ENCODE data around the gene IGSF3.
"Not testable (repeated sequence)": the region's sequence is repeated elsewhere in the genome, so short reads cannot be mapped to it uniquely, and the experiment has no call there.

IGSF3 gene

DNA sequence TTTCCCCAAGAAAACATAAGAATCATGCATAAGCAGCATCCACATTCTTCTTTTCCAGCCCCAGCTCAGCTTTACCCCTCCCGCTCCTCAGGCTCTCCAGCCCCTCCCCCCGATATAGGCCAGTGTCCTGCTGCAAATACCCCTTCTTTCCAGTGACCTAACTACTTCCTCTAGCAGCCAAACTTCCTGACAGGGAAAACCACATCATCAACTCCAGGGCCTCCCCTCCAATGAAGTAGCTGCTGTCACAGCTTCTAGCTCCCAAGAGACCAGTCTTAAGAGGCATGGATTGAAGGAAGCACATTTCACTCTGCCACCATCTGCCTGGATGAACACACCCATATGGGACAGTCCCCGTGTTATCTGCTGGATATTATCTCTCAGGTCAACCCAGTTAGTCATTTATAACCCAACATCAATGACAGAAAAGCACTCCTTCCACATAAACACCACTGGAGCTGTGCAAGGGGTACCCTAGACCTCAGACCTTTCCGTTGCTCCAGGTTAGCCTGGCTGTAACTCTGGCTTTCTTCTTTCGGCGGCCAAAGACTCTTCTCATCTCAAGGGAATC, 57.6 kb downstream of the IGSF3 start:
- not testable (repeated sequence) for H3K4me3 ChIP-seq (ENCODE audit: low read length)

DNA sequence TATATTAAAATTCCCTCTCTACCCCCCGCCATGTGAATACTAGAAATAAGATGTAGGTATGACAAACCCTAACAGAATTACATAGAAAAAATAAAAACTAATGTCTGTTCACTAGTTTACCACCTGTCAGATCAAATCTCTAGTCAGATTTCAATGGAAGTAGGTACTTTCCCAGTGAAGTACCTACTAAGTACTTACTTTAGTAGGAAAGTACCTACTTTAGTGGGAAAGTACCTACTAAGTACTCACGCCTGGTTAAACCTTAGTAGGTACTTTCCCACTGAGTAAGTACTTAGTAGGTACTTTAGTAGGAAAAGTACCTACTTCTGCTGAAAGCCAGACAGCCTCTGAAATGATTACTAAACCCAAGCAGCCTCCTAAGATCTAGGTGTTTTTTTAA, 58.7 kb downstream of the IGSF3 start:
- not testable (repeated sequence) for H3K4me3 ChIP-seq (ENCODE audit: low read length); DNase-seq (ENCODE audit: low read depth, low spot score)

More for the DNA sequence above, 57.6 kb downstream of the IGSF3 start:
- not testable (repeated sequence) for DNase-seq (ENCODE audit: low read depth, low spot score)

DNA sequence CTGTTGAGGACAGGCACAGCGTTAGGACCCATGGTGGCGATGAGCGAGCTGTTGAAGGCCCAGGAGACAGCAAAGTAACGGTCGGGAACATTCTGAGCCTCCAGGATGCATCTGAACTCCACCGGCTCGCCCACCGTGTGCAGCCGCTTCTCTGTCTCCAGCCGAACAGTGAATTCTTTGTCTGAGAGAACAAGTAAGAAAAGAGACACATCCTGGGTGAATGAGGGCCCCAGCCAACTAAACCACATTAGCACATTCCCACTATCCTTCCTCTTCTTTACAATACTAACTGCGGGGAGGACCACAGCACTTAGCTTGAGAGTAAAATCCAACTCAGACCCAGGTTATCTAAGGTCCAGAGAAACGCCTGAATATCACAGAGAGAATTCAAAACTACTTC, 59.4 kb downstream of the IGSF3 start:
- H3K4me3 ChIP-seq (ENCODE audit: low read length), result not testable (repeated sequence)

DNA sequence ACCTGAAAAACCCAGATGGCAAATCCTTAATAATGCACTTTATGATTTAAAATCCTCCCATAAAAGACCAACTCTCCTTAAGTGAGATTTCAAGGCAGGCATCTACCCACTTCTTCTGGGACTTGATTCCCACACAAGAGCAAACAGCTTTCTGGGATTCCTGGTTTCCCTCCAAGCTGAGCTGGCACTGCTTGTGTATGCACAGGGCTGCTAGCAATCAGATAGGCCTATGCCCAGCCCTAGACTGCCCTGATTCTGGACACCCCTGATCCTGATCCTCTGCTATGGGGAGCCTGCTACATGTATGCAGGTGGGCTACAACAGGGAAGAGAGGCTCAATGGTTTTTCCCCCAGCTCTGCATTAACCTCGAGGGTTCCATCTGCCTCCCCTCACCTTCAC, 60.1 kb downstream of the IGSF3 start:
- DNase-seq (ENCODE audit: low read depth, low spot score); H3K4me3 ChIP-seq (ENCODE audit: low read length): not testable (repeated sequence)

More for the DNA sequence above, 59.4 kb downstream of the IGSF3 start:
- DNase-seq (ENCODE audit: low read depth, low spot score), result not testable (repeated sequence)

DNA sequence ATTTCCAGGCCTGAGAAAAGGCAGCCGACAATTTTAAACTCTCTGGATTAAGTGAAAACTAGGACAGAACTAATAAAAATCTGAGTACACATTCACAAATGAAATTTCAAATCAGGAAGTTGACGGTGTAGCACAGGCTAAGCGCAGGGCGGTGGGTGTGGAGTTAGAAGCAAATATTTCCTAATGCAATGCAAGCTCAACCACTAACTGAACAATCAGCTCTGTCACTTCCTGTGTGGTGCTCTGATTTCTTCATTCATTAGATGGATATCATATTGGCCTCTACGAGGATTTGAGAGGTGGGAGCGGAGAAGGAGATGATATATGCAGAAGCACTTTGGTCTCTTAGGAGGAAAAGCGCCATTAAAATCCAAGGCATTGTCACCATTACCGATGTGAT, 61.5 kb downstream of the IGSF3 start:
- H3K4me3 ChIP-seq (ENCODE audit: low read length), result not testable (repeated sequence)
- DNase-seq (ENCODE audit: low read depth, low spot score), result peak; percentile 24

DNA sequence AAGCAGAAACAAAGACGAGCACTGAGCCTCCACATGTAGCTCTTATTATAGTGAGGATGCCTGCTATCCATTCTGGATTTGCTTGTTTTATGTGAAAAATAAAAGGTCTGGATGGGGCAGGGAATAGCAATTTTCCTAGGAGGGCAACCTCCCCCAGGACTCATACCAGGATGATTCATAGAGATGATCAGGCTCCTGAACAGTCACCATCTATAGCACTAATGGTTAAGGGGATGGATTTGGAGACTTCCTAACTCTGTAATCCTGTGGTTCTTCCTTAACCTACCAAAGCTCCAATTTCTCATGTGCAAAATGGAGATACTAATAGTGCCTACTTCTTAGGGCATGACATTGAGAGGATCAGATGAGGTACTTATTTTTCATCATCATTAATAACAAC, 62.2 kb downstream of the IGSF3 start:
- no peak for DNase-seq (ENCODE audit: low read depth, low spot score)
- H3K4me3 ChIP-seq (ENCODE audit: low read length), result no peak overlapping the region

DNA sequence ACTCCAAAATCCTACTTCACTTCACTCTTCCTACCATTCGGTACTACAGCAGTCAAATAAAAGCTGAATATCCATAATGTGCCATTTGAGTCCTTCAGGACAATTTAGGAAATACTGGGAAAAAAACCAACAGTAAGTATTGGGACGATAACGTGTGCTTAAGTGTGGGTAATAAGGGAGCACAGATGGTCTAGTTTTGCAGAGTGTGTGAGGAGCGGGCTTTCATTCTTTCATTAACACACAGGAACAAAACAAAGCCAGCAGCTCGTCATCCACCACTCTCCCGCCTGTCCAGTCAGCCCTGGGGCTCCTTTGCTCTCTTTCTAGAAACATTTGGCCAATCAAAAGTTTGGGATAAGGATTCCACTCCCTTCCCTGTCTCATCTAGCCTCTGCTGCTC, 63.1 kb downstream of the IGSF3 start:
- not testable (repeated sequence) for H3K4me3 ChIP-seq (ENCODE audit: low read length); DNase-seq (ENCODE audit: low read depth, low spot score)

DNA sequence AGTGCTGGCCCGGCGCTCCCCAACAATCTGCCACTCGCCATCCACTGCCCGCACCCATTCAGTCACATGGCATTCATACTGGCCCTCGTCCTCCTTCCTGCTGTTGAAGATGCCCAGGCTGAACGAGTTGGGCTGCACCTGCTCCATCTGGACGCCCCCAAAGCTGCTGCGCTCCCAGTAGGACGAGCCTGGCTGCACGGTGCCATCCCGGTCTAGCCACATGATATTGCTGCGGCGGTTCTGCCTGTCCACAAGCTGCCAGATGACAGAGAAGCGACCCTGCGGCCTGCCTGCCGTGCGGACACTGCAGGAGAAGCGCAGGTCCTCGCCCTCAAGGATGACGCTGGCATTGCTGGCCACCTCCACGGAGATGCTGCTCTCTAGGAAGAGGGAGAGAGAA, 63.9 kb downstream of the IGSF3 start:
- not testable (repeated sequence) for H3K4me3 ChIP-seq (ENCODE audit: low read length); DNase-seq (ENCODE audit: low read depth, low spot score)

DNA sequence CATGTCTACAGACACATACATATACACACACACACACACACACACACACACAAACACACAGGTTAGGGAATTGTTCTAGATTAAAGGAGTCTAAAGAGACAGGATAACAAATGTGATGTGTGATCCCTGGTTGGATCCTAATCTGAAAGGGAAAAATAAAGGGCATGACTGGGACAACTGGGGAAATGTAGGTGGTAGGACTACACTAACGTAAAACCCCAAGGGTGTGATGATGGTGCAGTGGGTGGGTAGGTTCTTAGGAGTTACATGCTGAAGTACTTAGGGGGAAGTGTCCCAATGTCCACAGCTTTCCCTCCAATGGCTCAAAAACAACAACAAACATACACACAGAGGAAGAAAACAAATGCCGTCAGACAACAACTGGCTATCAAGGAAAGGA, 68.2 kb downstream of the IGSF3 start:
- not testable (repeated sequence) for H3K4me3 ChIP-seq (ENCODE audit: low read length); DNase-seq (ENCODE audit: low read depth, low spot score)

DNA sequence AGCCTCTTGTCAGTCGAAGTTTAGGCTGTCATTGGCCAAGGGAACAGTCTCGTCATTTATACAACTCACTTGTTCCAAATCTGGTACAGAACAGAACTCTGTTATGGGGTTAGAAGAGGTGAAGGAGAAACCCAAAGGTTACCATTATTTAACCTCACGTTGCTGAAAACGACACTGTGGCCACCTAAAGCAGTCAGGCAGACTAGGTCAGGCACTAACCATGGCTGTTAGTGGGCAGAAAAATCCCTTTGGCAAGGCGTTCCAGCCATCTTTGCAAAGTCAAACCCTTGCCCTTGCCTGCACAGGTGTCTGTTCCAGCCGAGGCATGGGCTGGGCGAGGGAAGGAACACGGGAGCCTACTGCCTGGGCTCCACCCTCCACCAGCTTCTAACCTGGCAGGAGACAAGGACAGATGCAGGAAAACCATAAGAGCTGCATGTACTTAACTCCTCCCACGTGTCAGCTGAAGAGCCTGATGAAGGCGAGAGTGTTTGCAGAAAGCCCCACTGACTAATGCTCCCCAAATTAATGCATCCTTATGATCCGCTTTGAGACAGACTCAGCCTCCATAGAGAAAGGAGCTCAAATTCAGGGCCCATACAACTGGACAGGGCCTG, 69.0 kb downstream of the IGSF3 start:
- H3K4me3 ChIP-seq (ENCODE audit: low read length), result not testable (repeated sequence)

DNA sequence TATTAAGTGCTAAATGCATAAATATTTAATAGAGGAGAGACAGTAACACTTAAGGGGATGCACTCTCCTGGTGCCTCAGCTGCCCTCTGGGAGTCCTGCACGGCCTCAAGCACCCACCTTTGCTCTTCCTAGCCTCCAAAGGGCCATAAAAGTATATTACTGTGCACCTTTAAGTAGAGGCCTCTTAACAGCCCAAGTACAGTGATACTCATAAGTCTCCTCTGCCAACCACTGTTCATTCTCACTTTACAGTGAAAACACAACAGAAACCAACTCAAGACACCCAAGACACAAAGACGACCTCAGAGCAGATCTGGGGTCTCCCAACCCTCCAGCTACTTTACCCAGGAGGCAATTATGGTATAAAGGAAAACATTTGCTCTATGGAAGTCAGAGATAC, 70.1 kb downstream of the IGSF3 start:
- H3K4me3 ChIP-seq (ENCODE audit: low read length); DNase-seq (ENCODE audit: low read depth, low spot score): not testable (repeated sequence)

More for the DNA sequence above, 69.0 kb downstream of the IGSF3 start:
- not testable (repeated sequence) for DNase-seq (ENCODE audit: low read depth, low spot score)

DNA sequence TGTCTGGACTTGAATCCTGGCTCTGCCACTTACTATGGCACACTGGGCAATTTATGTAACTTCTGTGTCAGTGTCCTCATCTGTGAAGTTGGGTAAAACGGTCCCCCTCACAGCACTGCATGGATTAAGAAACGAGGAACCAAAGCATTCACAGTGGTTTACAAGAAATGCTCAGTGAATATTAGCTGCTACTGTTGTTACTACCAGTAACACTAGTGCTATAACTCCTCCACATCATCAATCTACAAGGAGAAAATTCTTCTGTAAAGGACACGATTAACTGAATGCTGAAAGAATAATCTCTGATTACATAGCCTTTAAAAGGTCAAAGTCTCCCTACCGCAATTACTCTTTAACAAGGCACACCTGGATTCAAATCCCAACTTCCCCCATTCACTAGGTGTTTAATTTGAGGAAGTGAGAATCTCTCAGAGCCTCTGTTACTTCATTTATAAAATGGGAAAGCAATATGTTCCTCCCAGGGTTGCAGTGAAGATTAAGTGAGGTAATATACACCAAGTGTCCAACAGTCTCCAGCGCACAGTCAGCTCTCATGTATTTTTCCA, 70.7 kb downstream of the IGSF3 start:
- DNase-seq (ENCODE audit: low read depth, low spot score); H3K4me3 ChIP-seq (ENCODE audit: low read length): not testable (repeated sequence)

DNA sequence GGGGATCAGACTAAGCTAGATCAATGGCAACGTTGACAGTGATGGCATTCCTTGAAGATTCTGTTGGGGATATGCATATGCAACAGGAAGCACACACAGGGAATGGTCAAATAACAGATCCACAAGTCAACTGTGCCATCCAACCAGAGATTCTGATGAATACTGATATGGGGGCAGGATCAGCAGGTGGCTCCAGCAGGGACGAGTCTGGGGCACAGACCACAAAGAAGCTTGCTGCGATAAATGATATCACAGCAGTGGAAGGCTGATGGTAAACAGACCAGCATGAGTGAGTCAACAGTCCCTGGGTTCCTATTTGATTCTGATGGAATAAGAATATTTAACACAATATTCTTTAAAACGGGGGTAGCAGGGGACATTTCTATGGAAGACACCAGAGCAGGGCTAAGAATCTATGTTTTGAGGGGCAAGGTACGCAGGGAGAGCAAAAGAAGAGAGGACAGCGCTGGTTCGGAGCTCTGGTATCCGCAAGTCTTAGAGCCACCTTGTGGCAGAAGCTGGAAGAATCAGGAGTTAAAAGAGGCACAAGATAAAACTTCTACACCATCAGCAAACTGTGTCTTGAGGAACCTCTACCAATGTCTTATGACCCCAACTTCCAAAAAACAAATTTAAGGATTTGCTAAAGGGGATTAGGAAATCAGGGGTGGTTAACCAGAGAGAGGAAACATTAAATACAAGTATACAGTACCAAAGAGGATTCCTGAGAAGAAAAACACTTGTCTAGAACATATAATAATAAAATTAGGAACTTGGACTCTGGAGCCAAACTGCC, 71.4 kb downstream of the IGSF3 start:
- not testable (repeated sequence) for H3K4me3 ChIP-seq (ENCODE audit: low read length); DNase-seq (ENCODE audit: low read depth, low spot score)

DNA sequence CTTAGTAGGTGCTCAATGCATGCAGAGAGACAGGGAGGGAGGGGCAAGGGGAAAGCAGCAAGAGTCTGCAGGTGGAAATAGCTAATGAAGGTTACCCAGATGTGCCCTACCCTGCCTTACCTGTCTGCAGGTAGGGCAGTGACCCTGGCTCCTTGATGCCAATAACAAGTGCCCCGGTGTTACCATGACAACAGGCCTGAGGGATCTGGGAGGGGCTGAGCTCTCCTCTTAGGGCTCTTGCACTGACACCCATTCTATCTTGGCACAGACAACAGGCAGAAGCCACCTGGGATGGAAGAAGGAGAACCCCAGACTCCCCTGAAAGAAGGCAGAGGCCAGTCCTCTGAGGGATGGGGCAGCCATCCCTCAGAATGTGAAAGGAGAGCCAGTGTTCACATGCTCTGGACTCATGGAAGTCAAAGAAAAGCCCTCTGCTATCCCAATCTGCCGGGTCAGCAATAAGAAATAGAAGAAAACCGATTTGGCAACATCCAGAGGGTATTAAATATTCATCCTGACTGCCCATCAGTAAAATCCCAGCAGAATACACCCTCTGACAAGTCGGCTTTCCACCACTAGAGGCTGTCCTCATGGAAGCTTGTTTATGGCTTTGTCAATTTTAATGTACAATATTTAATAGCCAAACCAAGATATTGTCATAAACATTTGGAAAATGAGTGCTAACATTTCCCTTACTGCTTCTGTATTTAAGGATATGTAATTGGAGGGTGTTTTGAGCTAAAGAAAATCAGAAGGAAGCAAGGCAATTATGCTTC, 72.3 kb downstream of the IGSF3 start:
- not testable (repeated sequence) for DNase-seq (ENCODE audit: low read depth, low spot score)

DNA sequence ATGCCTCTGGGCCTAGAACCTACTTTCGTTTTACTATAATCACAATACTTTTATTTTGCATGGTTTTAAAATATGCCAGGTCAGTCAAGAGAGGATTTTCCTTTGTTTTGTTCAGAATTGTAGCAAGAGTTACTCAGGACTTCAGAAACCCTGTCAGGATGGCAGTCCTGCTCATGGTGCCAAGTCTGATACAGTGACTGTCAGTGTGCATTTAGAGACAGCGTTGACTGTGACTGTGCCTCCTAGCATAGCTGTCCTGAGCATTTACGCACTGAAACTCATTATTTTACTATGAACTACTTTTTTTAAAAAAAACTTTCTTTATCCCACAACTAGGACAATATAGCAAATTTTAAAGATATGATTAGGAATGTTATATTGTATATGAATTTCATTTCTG, 73.6 kb downstream of the IGSF3 start:
- H3K4me3 ChIP-seq (ENCODE audit: low read length); DNase-seq (ENCODE audit: low read depth, low spot score): not testable (repeated sequence)

More for the DNA sequence above, 72.3 kb downstream of the IGSF3 start:
- not testable (repeated sequence) for H3K4me3 ChIP-seq (ENCODE audit: low read length)

DNA sequence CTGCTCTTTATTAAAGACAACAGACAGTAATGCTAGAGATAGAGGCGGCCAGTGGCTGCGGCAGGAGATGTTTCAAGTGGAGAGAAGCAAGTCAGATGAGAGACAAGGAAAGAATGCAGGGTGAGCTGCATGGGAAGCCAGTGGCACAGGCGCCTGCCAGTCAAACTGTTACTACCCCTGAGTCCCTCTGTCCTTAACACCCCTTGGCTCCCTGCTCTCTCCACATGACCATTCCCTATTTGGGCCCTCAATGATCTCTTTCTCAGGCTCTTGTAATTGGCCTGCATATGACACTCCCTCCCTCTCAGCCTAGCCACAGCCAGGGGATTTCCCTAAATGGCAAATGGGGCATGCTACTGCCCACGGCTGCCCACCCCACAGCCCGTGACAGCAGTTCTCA, 74.1 kb downstream of the IGSF3 start:
- DNase-seq (ENCODE audit: low read depth, low spot score); H3K4me3 ChIP-seq (ENCODE audit: low read length): not testable (repeated sequence)

DNA sequence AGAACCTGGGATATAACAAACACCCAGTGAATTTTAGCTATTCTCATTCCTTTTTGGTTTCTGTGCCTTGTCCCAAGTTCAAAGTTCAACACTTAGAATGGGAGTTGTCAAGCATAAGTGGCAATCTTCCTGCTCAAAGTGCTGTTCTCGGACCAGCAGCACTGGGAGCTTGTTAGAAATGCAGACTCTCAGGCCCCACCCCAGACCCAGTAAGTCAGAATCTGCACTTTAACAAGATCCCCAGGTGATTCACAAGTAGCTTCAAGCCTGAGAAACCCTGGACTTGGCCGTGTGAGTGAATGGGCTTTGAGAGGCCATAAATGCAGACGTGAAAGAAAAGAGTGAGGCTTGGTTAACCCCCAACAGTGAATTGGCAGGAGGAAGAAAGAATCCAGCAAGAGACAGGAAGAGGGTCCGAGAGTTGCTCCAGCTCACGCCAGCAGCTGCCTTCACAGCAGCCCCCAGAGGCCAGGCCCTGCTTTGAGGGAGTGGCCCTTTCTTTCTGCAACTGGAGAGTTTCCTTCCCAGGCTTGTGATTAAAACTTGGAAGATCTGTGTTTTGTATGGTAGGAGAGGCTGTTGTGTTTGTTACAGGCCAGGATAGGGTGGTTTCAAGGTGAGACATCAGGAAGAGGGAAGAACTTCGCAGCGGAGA, 75.5 kb downstream of the IGSF3 start:
- not testable (repeated sequence) for H3K4me3 ChIP-seq (ENCODE audit: low read length); DNase-seq (ENCODE audit: low read depth, low spot score)
